D721Med (cell line): ENCODE data around the gene CACNA1B.

Experiments used
- DNase-seq: peaks from one replicate; pipeline ENCODE4 v3.0.0; 2011; ENCODE audit warnings: low spot score; ENCODE audit not compliant: insufficient read length
- FAIRE-seq: peaks from 2 replicates; lab custom pipeline; 2011; peaks lifted over from hg19 to GRCh38; lab: Jason Lieb, UNC
- TF ChIP-seq, protein P1 (sequence below): IDR thresholded peaks from 2 replicates; pipeline ENCODE4 v1.5.1; 2012; ENCODE audit warnings: mild to moderate bottlenecking, control low read depth; ENCODE audit not compliant: insufficient read depth; ENCODE audit errors: missing control alignments

Gene CACNA1B

DNA sequence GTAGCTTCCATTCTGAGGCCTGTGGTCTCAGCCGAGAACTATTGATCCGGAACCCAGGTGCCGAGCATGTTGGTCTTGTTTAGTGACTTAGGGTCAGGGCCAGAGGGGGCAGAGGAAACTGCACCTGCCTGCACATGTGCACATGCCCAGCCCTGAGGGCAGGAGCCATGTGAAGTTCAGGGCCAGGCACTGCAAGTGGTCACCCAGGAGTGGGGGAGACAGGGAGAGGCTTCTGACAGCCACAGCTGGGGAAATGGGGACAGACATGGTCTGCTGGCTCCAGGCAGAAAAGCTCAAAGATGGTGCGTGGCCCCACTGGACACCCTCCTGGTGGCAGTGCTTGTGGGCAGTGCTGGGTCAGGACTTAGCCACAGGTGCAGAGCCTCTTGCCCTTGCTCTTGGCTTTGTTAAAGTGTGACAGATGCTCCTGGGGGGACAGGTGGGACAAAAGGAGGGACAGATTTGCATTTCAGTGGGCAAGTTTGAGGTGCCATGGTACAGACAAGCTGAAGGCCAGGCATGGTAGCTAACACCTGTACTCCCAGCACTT lies 134.4 kb downstream of the CACNA1B start:
- FAIRE-seq (no peak), DNase-seq (no peak)
- TF ChIP-seq, protein P1, sequence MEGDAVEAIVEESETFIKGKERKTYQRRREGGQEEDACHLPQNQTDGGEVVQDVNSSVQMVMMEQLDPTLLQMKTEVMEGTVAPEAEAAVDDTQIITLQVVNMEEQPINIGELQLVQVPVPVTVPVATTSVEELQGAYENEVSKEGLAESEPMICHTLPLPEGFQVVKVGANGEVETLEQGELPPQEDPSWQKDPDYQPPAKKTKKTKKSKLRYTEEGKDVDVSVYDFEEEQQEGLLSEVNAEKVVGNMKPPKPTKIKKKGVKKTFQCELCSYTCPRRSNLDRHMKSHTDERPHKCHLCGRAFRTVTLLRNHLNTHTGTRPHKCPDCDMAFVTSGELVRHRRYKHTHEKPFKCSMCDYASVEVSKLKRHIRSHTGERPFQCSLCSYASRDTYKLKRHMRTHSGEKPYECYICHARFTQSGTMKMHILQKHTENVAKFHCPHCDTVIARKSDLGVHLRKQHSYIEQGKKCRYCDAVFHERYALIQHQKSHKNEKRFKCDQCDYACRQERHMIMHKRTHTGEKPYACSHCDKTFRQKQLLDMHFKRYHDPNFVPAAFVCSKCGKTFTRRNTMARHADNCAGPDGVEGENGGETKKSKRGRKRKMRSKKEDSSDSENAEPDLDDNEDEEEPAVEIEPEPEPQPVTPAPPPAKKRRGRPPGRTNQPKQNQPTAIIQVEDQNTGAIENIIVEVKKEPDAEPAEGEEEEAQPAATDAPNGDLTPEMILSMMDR: no peak

DNA sequence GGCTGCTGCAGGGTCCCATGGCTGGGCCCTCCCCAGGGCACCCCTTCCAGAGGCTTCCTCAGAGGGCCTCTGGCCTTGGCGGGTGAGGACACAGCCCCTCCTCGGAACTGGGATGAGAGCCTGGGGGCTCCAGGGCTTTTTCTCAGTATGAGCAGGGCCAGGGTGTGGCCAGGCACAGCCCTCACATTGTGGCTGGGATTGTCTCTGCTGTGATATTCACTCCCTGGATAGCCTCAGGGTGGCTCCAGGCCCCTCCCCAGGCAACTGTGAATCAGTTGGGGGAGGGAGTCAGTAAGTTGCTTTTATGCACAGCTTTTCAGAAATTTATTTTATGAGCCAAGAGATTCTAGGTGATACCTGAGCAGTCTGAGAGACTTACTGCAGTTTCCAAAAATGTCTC lies 135.7 kb downstream of the CACNA1B start:
- FAIRE-seq: no peak
- DNase-seq: no peak
- TF ChIP-seq, protein P1: no peak

DNA sequence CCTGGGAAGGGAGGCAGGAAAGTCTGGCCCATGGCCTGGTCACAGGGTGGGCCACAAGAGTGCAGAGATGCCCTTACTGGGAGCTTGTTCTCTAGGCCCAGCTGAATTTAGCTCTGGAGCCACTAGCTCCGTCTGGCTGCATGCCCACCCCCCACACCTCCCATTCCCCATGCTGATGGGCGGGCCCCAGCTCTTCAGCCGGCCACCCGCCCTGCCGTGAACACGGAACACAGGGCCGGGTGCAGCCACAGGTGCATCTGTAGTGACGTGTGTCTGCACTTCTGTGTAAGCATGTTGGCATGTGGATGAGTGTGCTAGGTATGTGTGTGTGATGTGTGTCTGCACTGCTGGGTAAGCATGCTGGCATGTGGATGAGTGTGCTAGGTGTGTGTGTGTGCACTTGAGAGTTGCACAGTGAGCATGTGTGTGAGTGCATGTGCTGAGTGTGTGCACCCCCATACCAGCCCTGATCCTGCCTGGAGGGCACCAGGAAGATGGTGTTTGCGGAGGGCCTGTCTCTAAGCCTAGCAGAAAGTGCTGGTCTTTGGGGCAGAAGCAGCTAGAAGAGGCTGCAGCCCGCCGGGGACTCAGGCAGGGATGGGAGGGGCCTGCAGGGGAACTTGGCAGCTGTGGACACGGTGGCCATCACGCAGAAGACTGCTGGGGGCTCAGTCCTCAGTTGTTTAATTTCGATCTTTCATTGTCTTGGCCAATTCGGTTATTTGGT lies 136.4 kb downstream of the CACNA1B start:
- no peak for DNase-seq
- TF ChIP-seq, protein P1: no peak
- FAIRE-seq: no peak

DNA sequence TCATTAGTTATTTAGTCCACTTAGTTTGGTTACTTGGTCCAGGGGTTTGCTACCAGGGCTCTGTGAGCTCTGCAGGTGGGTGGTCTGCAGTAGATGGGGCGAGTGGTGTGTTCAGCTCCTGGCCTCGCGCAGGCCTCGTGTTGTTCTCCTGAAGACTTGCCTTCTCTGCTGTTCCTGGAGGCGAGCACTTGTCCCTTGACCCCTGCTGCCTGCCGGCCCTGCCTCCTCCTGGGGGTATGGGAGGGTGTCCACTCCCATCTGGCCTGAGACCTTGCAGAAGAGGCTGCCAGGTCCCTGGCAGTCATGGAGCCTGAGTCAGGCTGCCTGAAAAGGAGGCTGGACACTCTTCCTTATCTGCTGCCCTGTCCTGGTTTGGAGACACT lies 137.0 kb downstream of the CACNA1B start:
- FAIRE-seq: no peak
- TF ChIP-seq, protein P1: no peak
- DNase-seq: no peak

DNA sequence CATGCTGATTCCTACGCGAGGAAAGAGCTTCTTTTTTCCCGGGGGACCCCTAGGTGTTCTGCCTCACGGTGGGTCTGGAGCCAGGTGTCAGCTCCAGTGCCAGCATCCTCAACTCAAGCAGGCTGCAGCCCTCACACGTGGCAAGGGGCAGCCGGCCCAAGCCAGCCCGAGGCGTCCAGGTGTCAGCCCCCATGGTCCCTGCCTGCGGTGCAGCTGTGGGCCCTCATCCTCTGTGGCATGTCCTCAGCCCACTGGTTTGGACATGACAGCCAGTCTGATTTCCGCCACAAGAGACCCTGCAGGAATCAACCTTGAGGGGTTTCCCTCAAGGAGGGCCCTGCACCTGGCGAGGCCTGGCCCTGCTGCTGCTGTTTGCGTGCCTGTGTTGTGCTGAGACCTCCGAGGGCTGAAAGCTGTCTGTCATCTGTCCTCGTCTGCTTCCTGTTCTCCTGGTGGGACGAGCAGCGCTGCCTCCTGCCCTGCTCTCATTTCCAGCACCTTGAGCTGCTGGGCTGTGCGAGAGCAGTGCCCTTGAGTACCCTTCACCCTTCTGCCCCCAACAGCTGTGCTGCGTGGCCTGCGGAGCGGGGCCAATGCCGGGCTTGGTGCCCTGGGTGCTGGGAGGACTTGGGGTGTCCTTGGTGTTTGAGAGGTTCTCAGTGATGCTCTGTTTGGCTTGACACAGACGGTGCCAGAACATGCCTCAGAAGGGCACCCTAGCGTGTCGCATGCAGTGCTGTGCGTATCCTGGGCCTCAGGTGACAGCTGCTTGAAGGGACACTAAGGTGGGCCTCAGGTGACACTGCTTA lies 137.6 kb downstream of the CACNA1B start:
- no peak for FAIRE-seq
- TF ChIP-seq, protein P1: no peak
- no peak for DNase-seq

DNA sequence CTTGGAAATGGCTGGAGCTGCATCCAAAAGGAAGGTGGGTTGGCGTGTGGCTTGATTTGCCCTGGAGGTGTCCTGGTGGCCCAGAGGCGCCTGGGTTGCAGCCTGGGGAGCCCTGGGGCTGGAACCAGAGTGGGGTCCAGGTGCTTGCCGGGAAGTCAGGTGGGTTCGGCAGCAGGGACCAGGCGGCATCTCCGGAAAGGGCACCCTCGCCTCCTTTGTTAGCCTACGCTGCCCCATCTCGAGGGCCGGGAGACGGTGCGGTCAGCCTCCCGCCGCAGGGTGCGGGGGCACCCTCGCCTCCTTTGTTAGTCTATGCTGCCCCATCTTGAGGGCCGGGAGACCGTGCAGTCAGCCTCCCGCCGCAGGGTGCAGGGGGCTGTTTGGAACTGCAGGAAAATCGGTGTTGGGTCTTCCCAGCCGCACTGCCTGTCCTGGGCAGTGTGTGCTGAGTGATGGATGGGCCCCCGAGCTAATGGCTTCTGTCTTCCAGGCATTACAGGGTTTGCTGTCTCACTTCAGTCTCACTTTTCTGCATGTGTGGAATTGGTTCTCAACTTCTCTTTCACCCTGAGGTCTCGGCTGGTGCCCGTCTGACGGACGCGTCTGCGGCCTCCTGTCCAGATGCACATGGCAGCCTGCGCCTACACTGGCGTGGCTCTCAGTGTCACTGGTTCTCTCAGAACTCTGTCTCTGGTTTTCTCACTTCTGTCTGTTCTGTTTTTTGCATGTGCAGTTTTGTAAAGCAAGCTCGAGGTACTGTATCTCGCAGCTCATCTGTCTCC lies 139.0 kb downstream of the CACNA1B start:
- FAIRE-seq (no peak), DNase-seq (no peak)
- TF ChIP-seq, protein P1: no peak
